K562 (cell line): ENCODE data around the gene PHC3. TPM values are rescaled to one million over a fixed set of nuclear protein-coding genes. Genes with fewer than 3 reads are reported as not detected.

ENCODE experiments used
- FOXA3 ChIP-seq, 2 experiments: fragments of 450-650 bp in 1 of 2; sonication (generic) in 1 of 2; formaldehyde crosslinking; IDR thresholded peaks in 1 of 2; conservative IDR thresholded peaks in 1 of 2; 2 replicates each; pipeline versions ENCODE4 v1.4.0 to v1.8.0; 2020 to 2022; ENCODE audit warnings: mild to moderate bottlenecking in 2 of 2, missing genetic modification reagents in 1 of 2
- MTA1 ChIP-seq: fragments of 450-650 bp; IDR thresholded peaks from 2 replicates; pipeline ENCODE4 v1.6.1; 2017; ENCODE audit warnings: borderline replicate concordance
- POLR2AphosphoS2 ChIP-seq: IDR thresholded peaks from 2 replicates; pipeline ENCODE4 v1.6.1; 2012; ENCODE audit warnings: low read length, improper control_type of control experiment
- PREB ChIP-seq: sonication (generic); formaldehyde crosslinking; IDR thresholded peaks from 2 replicates; pipeline ENCODE4 v1.8.1; 2023; ENCODE audit warnings: mild to moderate bottlenecking, missing genetic modification reagents
- SAFB2 ChIP-seq: fragments of 200-400 bp; formaldehyde crosslinking; IDR thresholded peaks from 2 replicates; pipeline ENCODE4 v1.6.1; 2018; ENCODE audit warnings: borderline replicate concordance, low read length, low read depth, moderate library complexity; ENCODE audit not compliant: severe bottlenecking
- SMAD4 ChIP-seq: fragments of 250-450 bp; sonication (Bioruptor Pico); conservative IDR thresholded peaks from 2 replicates; pipeline ENCODE4 v1.8.0; 2021; ENCODE audit warnings: inconsistent platforms, mild to moderate bottlenecking, moderate library complexity
- SMARCA5 ChIP-seq: fragments of 450-650 bp; IDR thresholded peaks from 2 replicates; pipeline ENCODE4 v1.6.1; 2016
- TOE1 ChIP-seq, 2 experiments: fragments of 450-650 bp in 1 of 2; sonication (generic) in 1 of 2; formaldehyde crosslinking in 1 of 2; IDR thresholded peaks; 2 replicates each; pipeline versions ENCODE4 v1.7.1 to v1.8.0; 2016 to 2022; ENCODE audit warnings: borderline replicate concordance in 2 of 2, mild to moderate bottlenecking in 2 of 2, antibody characterized with exemption in 1 of 2, inconsistent platforms in 1 of 2, low read depth in 1 of 2, missing genetic modification reagents in 1 of 2, moderate library complexity in 1 of 2
- ZBTB2 ChIP-seq: fragments of 450-650 bp; IDR thresholded peaks from 2 replicates; pipeline ENCODE4 v1.6.1; 2016; ENCODE audit warnings: antibody characterized with exemption
- ZBTB40 ChIP-seq, 2 experiments: fragments of 450-650 bp in 1 of 2; sonication (generic) in 1 of 2; formaldehyde crosslinking in 1 of 2; IDR thresholded peaks; 2 replicates each; pipeline versions ENCODE4 v1.7.1 to v1.9.0; 2016 to 2022; ENCODE audit warnings: inconsistent platforms in 1 of 2, mild to moderate bottlenecking in 1 of 2, missing genetic modification reagents in 1 of 2
- ZC3H4 ChIP-seq: sonication (generic); formaldehyde crosslinking; IDR thresholded peaks from 2 replicates; pipeline ENCODE4 v1.9.0; 2021; ENCODE audit warnings: missing genetic modification reagents, borderline replicate concordance
- ZNF384 ChIP-seq: IDR thresholded peaks from 2 replicates; pipeline ENCODE4 v1.6.1; 2012; ENCODE audit warnings: low read depth, low read length, improper control_type of control experiment
- ZNF511 ChIP-seq: sonication (generic); formaldehyde crosslinking; IDR thresholded peaks from 2 replicates; pipeline ENCODE4 v1.8.0; 2022; ENCODE audit warnings: mild to moderate bottlenecking, missing genetic modification reagents
- ZNF696 ChIP-seq: fragments of 250-450 bp; sonication (Bioruptor Pico); conservative IDR thresholded peaks from 2 replicates; pipeline ENCODE4 v1.4.0; 2020; ENCODE audit warnings: mild to moderate bottlenecking, moderate library complexity
- polyA plus RNA-seq, 8 experiments: library from polyadenylated mRNA; depleted of rRNA in 4 of 8; stranded (reverse) in 5 of 8; unstranded in 3 of 8; fragments of >200 nt; fragmentation: Nextera tagmentation in 2 of 8; fragmentation: Illumina TruSeq in 1 of 8; extraction: Ambion mirVana in 2 of 8; extraction: Trizol in 1 of 8; gene quantifications; 2 replicates each; pipeline versions ENCODE4 v1.2.1 to v1.2.3, GENCODE V29; 2011 to 2014; ENCODE audit warnings: inconsistent platforms in 1 of 8, missing spikeins in 1 of 8
- total RNA-seq, 7 experiments: library from RNA; depleted of rRNA in 6 of 7; stranded (reverse); fragments of >200 nt in 6 of 7; fragmentation: Illumina TruSeq in 2 of 7; extraction: Trizol in 2 of 7; gene quantifications; 2 replicates each; pipeline versions ENCODE4 v1.2.1 to v1.2.3, GENCODE V29; 2011 to 2021; ENCODE audit warnings: low replicate concordance in 1 of 7

The PHC3 gene
- total and polyA plus RNA-seq, 9 of the 15 experiments (the other 6 are each of a cell fraction or from before 2014, with no cell fraction given), result 3.1 to 21.6 (median 10.5) TPM

DNA sequence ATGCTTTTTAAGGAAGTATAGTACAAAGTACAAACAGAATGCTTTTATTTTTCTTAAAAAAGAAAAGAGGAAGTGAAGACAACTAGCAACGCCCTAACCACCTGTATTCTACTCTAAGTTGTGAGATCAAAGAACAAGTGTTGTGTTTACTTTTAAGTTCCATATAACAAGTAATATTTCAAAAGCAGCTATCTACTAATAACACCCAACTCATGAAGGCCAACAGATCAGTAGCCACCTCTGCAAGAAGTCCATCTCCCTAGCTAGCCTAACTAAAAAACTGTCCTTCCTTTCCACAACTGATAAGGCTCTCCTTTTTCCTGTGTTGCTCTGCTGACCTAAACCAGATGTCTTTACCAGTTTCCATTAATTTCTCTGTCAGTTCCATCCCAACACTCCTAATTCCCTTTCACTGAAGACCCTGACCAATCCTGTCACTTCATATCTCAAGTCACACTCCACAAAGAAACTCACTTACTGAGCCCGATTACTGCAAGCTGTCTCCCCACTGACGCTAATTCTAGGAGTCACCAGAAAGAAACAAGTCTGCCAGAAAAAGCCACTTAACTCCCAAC lies 26.9 kb downstream of the PHC3 start (continued):
- TF ChIP-seq ZBTB2, result peak; percentile 16; the same call in 1 of the 2 replicates
- no peak; the same call in 1 of the 2 replicates for TF ChIP-seq SMARCA5
- TF ChIP-seq MTA1, result peak; percentile 40; the same call in 1 of the 2 replicates
- no peak for TF ChIP-seq FOXA3 (CRISPR knock-in tag; conservative IDR thresholded peaks at IDR 0.05 in 1 of 2, IDR thresholded peaks at IDR 0.05 in 1 of 2)
- no peak for TF ChIP-seq ZC3H4 (CRISPR knock-in tag)
- TF ChIP-seq SMAD4 (CRISPR knock-in tag), result 0 out of 2 replicates have a peak, but pooled peaks have one; percentile 36
- TF ChIP-seq SAFB2, result no peak
- TF ChIP-seq POLR2AphosphoS2, result no peak
- TF ChIP-seq TOE1 (IDR thresholded peaks at IDR 0.05; ENCODE audit: borderline replicate concordance), result 0 out of 2 replicates have a peak, but pooled peaks have one; percentile 20
- TF ChIP-seq TOE1 (CRISPR knock-in tag; IDR thresholded peaks at IDR 0.05; ENCODE audit: borderline replicate concordance, low read depth), result no peak
- no peak for TF ChIP-seq ZNF384
- no peak for TF ChIP-seq PREB (CRISPR knock-in tag)
- 0 out of 2 replicates have a peak, but pooled peaks have one; percentile 12 for TF ChIP-seq ZBTB40 (IDR thresholded peaks at IDR 0.05)
- no peak for TF ChIP-seq ZBTB40 (CRISPR knock-in tag; IDR thresholded peaks at IDR 0.05)
- no peak for TF ChIP-seq ZNF511 (CRISPR knock-in tag)
- no peak for TF ChIP-seq ZNF696 (CRISPR knock-in tag)
